GM21825 (cell line): ENCODE data around the gene CCND1.

ENCODE experiments used
- ATAC-seq: cut with Tn5 transposase; IDR thresholded peaks from one replicate; pipeline ENCODE4 v1.9.1; 2021; ENCODE audit warnings: mild to moderate bottlenecking, moderate library complexity; ENCODE audit not compliant: unreplicated experiment

CCND1 gene

DNA sequence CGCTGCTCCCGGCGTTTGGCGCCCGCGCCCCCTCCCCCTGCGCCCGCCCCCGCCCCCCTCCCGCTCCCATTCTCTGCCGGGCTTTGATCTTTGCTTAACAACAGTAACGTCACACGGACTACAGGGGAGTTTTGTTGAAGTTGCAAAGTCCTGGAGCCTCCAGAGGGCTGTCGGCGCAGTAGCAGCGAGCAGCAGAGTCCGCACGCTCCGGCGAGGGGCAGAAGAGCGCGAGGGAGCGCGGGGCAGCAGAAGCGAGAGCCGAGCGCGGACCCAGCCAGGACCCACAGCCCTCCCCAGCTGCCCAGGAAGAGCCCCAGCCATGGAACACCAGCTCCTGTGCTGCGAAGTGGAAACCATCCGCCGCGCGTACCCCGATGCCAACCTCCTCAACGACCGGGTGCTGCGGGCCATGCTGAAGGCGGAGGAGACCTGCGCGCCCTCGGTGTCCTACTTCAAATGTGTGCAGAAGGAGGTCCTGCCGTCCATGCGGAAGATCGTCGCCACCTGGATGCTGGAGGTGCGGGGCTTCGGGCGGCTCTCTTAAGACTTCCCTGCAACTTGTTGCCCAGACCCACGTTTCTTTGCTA is at the start of gene CCND1:
CCND1 (plus strand) TSS at position 162 of the 587 bp plus-strand sequence; CDS start at position 320, 158 bp downstream.
- ATAC-seq = no peak

DNA sequence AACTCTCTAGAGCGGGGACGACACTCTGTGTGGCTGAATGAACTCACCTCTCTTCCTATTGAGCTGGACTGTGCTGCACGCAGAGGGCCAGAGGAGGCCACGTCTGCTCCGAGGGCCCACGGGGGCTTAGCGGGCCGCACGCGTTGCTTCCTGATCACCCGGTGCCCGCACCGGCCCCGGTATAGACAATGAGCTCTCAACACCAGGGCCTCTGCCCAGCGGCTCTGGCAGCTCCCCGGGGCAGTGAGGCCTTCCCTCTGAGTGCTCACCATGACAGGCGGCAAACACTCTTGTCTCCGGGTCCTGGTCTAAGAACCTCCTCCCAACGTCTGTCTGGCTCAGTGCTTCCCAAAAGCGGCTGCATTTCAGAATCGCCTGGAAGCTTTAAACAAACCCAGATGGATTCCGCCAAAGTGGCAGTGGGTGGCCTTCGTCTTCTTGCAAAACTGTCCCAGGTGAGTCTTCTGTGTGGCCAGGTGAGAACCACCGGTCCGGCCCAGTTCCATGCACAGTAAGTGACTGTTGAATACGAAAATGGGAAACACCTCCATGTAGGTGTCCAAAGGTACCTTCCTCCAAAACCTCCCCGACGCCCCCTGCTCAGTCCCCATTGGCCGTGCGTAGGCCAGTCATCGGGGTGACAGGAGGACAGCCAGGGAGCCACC is 47.8 kb upstream of the CCND1 start:
- ATAC-seq = no peak

DNA sequence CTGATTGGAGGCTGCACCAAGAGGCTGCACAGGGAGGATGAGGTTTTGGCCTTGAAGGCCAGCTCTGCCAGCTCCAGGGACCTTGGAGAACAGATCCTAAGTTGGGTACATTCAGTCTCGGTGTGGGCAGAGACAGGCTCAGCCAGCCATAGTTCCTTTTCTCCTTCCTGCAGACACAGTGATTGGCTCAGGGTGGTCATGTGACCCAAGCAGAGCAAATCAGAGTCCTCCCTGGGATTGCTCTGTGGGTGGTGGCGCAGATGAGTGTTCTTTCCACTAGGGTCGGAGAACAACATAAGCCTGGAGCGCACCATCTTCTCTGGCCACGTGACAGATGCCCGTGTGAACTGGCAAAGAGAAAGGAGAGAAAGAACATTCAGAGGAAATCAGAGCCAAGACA is 47.1 kb upstream of the CCND1 start:
- ATAC-seq = no peak

DNA sequence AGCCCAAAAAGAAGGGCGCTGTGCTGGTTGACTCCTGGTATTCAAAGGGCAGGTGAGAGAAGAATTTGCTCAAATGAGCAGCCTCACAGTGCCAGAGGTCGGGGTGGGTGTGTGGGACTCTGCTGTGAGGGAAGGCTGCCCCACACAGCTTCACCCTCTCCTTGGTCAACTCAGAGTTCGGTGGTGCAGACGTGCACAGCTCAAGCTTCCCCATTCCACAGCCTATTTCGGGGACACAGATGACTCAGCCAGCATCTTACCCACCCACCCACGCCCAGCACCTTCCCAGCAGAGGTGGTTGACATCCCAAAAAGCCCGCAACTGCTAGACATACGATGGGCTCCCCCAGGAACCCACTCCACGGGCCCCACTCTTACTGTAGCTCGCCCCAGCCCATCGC is 46.5 kb upstream of the CCND1 start:
- ATAC-seq = no peak

DNA sequence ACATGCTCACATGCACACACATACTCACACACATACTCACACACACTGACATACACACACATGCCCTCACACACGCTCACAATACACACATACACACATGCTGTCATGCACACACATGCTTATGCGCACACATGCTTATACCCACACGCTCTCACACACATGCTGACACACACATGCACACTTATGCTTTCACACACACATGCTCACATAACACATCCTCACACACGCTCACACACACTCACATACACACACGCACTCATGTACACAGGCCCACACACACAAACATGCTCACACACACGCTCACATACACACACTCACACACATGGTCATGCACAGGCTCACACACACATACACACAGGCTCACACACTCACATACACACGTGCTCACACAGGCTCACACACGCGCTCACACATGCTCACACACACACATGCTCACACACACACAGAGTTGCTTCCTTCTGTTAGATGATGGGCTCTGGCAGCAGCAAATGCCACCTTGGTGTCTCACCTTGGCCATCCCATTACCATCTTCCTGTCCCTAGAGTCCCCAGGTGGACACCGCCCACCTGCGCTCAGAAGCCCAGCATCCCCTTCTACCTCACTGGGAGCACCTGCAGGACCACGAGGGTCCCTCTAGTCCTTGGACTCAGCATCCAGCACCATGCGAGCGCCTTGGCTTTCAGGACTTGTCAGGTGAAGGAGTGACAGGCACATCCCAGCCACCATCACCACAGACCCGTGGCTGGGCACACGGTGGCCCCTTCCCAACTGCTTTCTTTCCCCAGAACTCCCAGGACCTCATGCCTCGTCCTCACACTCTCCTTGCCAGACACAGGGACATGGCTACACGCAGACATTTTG is 44.9 kb upstream of the CCND1 start:
- no peak for ATAC-seq

DNA sequence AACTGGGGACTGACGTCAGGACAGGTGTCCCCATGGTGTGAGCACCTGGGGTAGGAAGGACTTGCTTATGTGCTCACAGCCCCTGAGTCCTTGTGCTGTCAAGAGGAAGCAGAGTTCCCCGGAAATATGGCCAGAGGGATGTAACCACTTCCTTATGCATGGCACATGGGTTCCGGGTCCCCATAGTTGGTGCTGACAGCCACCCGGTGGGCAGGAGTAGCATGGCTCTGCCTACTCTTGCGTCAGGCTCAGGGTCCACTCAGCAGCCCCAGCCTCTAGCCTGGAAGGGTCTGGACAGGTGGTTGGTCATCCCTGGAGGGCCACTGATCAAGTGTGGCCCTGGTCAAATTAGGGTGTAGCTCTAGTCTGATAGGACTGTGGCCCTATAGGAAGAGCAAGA is 42.8 kb upstream of the CCND1 start:
- no peak for ATAC-seq

DNA sequence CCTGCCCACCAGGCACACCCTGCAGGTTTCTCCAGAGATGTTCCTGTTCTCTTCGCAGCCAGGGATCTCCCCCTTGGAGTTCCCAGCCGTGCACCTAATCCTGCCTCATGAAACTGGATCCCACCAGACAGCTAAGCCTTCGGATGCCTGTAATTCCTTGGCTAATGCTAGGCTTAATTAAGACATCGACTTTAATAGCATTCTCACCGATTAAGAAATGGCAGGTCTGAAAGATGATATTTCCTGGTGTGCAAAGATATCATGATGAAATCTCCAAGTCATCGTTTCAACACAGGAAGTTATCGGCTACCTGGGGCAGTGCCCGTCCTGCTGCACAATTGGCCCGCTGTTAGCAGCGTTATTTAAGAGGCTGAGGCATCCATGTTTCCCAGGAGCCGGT is 41.5 kb upstream of the CCND1 start:
- no peak for ATAC-seq

DNA sequence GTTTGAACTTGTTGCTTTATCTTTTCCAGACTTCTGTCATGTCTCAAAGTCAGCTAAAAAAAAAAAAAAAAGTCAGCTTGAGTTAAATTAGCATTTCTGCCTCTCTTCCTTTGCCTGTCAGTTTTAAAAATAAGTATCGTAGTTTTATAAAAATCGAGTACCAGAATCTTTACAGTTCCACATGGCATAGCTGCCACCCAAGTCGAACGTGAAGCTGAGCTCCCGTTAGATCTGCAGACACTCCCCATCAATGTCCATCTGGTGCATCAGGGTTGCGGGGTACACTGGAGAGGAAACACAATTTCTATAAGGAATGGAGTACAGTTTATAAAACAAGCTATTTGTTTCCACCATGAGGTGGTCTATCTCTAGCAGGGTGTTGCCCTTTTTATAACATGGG is 41.0 kb upstream of the CCND1 start:
- ATAC-seq = no peak

DNA sequence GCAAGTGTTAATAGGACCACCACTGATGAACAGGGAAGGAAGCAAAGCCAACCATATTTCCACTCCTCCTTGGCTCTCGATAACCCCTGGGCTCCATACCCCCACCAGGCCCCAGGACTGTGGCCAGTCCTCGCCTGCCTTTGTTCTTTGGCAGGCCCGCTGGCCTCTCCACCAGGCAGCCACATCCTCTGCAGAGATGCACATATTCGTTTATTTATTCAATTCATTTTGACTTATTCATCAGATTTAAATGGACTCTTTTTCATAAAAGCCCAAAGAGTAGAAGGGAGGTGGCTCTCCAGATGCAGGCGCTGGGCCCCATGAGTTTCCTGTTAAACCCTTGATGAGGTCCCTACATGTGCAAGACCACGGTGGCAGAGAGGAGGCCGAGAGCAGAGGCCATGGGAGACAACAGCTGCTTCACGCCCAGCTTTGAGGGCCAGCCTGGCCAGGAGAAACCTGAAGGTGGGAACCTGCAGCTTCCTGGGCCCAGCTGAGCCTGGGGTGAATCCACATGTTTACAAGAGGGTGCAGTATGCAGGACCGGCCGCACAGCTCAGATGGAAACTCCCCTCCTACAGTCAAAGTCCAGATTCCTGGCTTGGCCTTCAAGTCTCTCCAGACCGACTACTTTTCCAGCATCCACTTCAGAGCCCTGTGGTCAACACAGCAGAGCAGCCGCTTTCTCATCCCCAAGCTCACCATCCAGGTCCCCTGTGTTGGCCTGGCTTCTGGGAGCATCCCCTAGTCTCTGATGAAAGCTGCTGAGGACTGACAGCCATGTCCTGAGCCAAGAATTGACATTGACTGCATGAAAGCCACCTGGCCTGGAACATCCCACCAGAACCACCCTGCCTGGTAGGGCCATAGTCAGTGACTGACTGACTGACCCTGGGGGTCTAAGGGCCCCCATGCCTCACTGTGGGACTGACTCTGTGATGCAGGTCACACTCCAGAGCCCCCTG is 39.7 kb upstream of the CCND1 start:
- no peak for ATAC-seq

DNA sequence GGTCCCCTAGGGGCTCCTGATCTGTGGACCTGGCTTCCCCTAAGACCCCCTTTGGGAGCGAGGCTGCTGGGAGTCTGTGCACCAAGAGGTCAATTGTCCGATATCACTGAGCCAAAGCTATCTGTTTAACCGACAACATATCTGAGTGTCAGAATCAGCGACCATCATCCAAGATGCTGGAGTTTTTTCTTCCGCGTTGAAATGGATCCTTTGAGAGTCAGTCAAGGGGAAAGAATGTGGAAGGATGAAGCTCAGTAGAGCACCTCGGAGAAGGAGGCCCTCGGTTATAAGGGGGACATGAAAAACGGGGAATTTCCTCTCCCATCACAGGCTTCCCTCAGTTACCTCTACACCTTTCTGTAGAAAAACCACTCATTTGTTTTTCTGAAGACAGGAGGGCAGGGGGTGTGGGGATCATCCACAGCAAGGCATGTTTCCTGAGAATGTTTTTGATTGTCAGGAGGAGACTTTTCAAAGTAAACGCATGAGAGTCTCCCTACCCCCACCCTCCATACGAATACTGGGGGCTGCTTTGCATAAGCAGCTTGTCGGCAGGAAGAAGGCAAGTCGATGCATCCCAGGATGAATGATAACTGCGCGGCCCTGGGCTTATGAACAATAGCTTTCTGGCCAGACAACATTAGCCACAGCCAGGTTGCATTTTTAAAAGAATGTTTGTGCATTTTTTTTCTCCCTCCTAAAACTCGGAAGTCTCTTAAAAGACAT is 37.7 kb upstream of the CCND1 start:
- no peak for ATAC-seq

DNA sequence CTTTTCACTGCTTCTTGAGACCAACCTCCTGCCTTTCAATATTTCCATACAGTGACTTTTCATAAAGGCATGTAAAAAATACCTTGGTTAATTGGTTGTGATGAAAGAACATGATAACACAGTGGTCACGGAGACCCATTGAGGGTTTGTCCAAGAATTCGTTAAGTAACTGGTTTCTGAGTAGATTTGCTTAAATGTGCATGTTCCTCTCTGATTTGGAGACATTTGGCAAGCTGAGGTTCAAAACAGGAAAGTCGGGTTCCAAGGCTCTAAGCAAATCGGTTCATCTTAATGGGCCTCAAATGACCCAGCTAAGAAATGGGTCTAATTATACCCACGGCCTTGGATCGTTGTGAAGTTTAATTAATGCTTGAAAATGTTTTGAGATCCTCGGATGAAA is 36.9 kb upstream of the CCND1 start:
- ATAC-seq = no peak

DNA sequence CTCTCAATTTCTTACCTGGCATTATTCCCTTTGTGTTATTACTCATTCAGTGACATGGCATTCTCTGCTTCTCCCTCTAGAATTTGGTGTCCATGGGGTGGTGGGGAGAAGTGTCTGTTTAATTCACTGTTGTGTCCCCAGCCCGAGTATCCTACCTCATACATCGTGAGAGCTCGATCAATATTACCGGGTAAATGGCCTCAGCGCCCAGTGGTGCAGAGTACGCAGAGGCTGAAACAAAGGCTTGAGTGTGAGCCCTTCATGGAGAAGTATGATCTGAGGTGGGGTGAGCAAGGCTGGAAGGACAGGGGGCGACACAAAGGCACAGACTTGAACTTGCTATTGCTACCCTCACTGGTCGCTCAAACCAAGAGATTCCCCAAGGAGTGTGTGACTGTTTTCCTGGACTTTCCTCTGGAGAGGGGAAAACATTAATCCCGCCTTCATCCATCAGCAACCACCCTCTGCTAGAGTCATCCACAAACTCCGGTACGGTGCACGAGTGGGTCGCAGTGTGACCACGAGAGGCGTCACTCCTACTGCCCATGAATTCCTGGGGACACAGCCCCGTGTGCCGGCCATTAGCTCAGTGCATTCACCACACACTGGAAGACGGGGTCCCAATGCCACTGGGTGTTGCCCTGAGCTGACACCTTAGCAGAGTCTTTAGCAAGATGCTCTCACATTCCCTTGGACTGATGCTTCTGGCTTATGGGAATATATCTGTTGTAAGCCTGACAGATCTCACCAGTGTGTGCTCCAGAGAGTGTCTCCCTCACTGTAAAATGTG is 35.0 kb upstream of the CCND1 start:
- ATAC-seq = no peak

DNA sequence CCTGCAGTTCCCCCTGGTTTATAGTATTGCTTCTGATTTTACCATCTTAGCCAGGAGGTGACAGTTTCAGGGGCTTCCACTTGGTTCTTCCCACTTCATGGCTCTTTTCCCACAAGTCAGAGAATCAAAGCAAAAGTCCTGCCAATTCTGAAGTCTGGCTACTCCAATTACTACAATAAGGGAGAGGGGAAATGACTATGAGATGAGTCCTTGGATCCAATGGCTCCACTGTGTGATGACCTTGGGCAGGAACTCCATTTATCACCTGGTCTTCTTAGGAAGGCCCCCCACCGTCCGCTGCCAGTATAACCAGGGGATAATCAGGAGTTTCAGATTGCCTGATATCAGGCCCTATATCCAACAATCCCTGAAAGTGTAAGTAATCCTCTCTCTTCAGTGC is 31.6 kb upstream of the CCND1 start:
- no peak for ATAC-seq

DNA sequence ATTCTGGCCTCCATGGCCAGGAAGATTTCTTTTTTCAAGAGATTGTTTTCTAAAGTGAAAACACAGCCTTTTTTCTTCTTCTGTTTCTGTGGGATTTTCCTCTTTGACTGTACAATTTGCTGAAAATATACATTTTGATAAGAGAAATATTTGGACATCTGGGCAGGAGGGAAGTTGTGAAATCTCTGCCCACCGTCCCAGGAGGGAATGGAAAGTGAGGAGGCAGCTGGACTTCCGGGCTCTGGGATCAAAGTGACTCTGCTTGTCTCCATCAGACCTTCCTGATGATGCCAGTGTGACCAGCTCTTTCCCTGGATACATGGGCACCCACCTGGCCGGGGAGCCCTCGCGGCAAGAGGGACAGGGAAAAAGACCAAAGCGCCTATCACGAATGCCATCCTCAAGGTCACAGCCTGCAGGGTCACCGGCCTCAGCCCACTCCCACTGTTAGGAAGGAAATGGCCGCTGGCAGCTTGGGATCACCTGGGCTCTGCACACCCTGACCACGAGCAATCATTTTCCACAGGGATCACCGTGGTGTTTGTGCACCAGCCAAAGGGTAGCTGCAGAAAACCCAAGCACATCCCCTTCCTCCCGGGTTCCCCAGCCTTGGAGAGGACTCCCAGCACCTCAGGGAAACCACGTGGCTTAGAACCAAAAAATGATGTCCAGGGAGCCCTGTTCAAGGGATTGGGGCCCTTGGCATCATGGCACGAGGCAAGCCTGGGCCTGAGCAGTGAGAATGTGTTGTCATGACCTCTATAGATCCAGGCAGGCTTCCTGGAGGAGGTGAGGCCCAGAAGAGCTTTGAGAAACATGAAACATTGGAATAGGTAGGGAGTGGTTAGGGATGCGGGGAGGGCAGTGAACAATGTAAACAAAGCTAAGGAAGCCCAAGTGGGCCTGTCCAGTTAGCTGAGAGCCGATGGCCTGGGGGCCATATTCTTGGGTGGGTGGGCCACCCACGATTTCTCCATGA is 29.1 kb upstream of the CCND1 start:
- no peak for ATAC-seq

DNA sequence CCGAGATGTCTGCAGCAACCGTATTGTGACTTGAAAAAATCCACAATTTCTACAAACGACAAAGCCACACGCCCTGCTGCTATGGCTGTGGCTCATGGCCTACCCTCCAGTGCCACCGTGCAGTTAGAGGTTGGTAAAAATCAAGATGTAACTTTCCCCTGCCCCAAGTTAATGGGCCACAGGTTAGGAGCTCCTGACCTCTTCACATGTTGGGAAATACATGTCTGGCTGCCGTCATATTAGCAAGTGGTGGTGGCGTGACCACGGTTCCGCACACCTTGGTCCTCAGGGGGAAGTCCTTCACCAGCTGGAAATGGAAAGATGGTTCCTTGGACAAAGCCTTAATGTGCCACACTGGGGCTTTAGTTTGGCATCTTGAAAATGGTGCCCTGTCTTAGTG is 27.4 kb upstream of the CCND1 start:
- no peak for ATAC-seq

DNA sequence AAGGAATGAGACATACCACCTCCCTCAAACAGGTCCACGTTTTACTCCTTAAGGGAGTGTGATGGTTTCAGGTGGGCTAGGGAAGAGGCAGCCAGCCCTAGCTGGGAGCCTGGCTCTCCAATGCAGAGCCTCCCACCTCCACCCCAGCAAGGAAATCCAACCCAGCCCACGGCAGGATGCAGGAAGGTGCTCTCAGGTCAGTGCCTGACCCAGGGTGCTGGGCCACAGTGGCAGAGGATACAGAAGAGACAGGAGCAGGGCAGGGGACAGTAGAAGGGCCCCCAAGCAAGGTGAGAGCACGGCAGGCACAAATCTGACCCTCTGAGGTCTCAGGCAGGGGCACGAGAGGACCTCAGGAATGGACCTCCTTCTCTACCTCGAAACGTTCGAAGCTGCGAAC is 26.9 kb upstream of the CCND1 start:
- ATAC-seq = no peak

DNA sequence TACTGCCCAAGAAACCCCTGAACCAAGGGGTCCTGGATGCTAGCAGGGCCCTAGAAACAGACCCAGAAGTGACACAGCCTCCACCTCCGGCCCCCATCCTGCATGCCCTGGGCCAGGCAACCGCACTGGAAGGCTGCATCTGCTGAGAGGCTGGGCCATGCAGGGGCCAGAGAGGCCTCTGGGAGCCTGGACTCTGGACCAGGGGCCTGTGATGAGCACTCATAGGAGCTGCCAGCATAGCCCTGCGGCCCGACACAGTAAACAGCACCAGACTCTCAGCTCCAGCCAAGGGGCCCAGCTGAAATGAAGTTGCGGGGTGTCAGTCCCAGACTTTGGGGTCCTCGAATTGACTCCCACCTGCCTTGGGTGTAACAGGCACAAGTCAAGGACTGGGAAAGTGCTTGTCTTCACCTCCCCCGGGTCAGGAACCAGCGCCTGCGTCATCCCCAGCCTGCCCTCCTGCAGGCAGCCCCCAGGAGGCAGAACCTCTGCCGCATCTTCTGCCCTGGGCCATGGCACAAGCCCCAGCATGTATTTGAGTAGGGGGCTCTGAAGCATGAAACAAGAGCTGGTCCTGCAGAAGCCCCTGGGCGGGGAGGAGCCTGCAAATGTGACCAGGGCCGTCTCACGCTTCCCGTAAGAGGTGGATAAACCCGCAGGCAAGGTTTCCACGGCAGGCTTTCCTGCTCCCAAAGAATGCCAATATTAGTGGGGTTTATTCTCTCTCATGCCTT is 25.2 kb upstream of the CCND1 start:
- ATAC-seq = no peak

DNA sequence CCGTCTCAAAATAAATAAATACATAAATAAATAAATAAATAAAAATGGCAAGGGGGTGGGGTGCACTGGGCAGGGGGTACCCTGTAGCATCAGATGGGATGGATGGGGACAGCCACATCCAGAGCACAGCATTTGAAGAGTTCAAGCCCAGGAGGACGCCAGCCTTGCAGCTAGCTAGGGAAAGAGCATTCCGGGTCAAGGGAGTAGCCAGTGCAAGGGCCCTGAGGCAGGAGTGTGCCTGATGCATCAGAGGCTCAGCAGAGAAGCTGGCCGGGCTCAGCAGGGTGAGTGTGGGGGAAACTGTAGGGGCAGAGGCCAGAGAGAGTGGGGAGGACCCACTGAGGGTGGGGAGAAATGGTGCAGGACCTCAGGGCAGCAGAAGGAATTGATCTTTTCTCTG is 23.7 kb upstream of the CCND1 start:
- ATAC-seq = no peak
